Activated CD4-positive, alpha-beta T cell treated with anti-CD3 and anti-CD28 coated beads for 4 hours (primary cell): ENCODE data around the gene BMPR2.
"Not testable (repeated sequence)": the region's sequence is repeated elsewhere in the genome, so short reads cannot be mapped to it uniquely, and the experiment has no call there.

Source experiments
- DNase-seq, 2 donors: peaks; one replicate each; pipeline ENCODE4 v3.0.0-alpha.2; 2020

The BMPR2 gene

GRCh38 chr2:202386495-202386894 is 10.4 kb downstream of the BMPR2 start:
- DNase-seq, result not testable (repeated sequence)

DNA sequence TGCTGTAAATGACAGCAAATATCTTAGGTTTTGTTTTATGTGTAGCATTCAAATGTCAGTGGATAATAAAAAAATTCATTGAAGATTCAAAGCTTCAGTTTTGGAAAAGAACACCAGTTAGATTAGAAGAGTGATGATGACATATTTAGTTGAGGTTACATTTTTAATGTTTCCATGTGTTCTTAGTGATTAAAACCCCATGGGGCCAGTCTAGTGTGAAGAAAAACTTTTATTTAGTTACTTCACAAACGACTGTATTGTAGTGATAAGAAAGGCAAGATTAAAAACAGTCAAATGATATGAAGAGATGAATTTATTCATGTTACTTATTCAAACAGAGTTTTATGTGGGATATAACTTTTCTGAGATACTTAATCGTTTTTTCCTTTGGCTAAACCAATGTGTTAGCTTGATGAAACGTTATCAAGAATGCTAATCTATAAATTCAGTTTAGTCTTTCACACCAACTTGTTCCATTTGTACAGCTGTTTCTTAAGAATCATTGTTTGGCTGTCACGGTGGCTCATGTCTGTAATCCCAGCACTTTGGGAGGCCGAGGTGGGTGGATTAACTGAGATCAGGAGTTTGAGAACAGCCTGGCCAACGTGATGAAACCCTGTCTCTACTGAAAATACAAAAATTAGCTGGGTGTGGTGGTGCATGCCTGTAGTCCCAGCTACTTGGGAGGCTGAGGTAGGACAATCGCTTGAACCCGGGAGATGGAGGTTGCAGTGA is 11.6 kb downstream of the BMPR2 start:
- no peak for DNase-seq

- no peak for DNase-seq
Observed at GRCh38 chr2:202400941-202401340, 24.8 kb downstream of the BMPR2 start.

GRCh38 chr2:202405798-202406197 is 29.7 kb downstream of the BMPR2 start:
- no peak for DNase-seq

GRCh38 chr2:202406445-202406978 is 30.4 kb downstream of the BMPR2 start:
- DNase-seq, result no peak

GRCh38 chr2:202408546-202409140 is 32.5 kb downstream of the BMPR2 start:
- DNase-seq, result no peak

DNA sequence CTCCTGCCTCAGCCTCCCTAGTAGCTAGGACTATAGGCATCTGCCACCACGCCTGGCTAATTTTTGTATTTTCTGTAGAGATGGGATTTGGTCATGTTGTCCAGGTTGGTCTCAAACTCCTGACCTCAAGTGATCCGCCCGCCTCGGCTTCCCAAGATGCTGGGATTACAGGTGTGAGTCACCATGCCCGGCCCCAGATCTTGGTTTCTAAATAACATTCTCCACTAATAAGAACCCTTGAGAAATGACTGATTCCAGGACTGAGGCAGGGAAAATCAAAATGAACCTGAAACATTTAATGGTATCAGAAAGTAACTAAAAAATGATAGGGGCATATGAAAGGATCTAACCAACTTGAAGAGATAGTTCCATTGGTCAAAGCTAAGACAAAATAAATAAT is 34.0 kb downstream of the BMPR2 start:
- DNase-seq, result no peak

- no peak for DNase-seq
Observed at GRCh38 chr2:202411097-202411496, 35.0 kb downstream of the BMPR2 start.

GRCh38 chr2:202418027-202418426 is 41.9 kb downstream of the BMPR2 start:
- no peak for DNase-seq

GRCh38 chr2:202418511-202418910 is 42.4 kb downstream of the BMPR2 start:
- DNase-seq, result no peak

DNA sequence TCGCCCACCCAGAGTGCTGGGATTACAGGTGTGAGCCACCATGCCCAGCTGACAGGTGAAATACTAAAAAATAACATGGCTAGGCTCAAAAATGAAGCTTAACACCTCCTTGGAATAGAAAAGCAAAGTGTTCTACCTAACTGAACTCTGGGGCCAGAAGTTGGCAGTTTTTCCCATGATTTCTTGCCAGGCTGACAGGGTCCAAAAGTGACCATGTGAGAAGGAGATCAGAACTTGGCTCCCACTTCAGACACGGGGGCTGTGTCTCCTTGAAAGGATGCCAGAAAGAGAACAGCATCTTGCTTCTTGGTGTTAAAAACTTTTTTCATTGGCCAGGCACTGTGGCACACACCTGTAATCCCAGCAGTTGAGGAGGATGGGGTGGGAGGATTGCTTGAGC is 47.0 kb downstream of the BMPR2 start:
- no peak for DNase-seq

- DNase-seq, result no peak
Observed at GRCh38 chr2:202425036-202425435, 48.9 kb downstream of the BMPR2 start.

DNA sequence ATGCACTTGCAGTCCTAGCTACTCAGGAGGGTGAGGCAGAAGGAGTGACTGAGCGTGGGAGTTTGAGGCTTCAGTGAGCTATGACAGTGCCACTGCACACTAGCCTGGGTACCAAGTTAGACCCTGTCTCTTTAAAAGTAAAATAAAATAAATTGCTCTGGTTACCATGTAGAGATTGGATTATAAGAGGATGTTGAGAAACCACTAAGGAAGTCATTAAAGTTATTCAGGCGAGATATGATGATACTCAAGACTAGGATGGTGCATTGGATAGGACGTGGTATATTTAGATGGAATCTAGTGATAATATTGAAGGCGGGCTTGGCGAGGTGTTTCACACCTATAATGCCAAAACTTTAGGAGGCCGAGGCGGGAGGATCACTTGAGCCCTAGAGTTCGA is 50.6 kb downstream of the BMPR2 start:
- DNase-seq, result no peak

- DNase-seq, result no peak
Observed at GRCh38 chr2:202429164-202429980, 53.2 kb downstream of the BMPR2 start.

DNA sequence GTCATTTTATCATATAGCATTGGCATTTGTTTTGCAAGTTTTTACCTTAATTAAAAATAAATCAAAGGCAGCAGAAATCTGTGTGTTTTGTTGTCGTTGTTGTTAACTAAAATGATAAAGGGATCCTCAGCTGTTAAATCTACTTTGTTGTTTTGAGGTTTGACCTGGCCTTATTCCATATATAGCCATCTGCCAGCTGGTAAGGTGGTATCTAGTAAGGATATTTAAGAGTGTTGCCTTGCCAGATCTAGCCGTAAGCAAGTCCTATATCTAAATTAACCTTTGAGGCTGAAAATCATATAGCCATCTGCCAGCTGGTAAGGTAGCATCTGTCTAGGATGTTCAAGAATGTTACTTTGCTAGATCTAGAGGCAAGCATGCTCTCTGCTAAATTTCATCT is 56.6 kb downstream of the BMPR2 start:
- DNase-seq, result no peak

GRCh38 chr2:202434472-202434871 is 58.3 kb downstream of the BMPR2 start:
- no peak for DNase-seq

DNA sequence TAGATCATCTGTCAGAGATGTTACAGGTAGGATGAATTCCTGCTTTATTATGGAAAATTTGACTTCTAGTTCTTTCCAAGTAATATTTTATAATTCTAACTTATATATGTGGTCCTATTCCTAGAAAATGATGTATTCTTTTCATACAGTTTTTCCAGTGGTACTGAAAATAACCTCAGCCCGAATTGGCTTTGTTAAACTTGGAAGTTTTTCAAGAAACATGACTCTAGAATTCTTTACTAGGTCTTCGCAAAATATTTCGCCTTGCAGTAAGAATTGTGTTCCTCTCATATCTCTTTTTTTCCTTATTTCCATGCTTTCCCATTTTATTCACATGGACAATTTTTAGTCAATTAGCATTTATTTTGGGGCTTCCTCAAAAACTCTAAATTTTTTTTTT is 60.5 kb downstream of the BMPR2 start:
- DNase-seq, result no peak

- not testable (repeated sequence) for DNase-seq
Observed at GRCh38 chr2:202440117-202440516, 64.0 kb downstream of the BMPR2 start.

- no peak for DNase-seq
Observed at GRCh38 chr2:202442882-202443281, 66.8 kb downstream of the BMPR2 start.

- DNase-seq, result no peak
Observed at GRCh38 chr2:202444000-202444399, 67.9 kb downstream of the BMPR2 start.

DNA sequence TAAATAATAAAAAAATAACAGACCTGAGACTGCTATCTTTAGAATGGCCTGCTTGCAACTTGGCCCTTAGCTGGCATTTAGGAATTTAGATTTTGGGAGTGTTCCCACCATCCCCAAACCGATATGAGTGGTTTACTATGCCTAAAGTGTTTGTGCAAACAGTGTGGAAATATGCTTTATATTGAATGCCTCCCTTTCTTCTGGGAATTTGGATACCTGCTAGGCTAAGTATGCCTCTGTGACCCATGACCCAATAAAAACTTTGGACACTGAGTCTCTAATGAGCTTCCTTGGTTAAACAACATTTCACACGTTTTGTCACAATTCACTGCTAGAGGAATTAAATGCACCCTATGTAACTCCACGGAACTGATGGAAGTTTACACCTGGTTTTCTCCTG is 73.2 kb downstream of the BMPR2 start:
- no peak for DNase-seq

DNA sequence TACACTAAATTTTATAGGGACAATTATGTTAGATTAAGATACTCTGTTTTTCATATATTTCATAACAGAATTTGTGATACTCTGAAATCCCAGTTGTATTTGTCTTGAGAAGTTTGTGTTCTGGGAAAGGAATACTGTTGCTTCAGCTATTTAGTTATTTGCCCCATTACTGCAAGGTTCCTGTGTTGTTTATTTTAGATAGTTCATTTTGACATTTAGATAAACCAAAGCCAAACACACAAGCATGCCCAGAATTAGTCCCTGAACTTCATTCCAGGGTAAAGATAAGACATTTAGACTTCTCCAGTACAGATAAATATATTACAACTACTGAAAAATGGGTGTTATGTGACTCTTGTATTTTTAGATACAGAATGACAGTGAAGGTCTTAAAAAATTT is 74.7 kb downstream of the BMPR2 start:
- no peak for DNase-seq

- no peak for DNase-seq
Observed at GRCh38 chr2:202452744-202453143, 76.6 kb downstream of the BMPR2 start.

DNA sequence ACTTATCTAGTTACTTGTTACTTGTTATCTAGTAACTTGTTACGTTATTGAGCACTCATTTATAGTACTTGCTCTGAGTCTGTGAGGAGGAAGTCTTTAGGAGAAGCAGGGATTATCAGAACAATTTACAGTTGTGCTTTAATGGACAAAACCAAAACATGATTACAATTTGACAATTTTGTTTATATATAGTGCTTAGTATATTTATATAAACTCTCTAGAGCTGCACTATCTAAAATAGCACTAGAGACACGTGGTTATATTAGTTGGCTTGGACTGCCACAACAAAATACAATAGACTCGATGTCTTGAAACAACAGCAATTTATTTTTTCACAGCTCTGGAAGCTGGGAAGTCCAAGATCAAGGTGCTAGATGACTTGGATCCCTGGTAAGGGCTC is 78.4 kb downstream of the BMPR2 start:
- no peak for DNase-seq
